H1 (cell line): ENCODE measurements around the gene RAD51B. TPM values are rescaled to one million over a fixed set of nuclear protein-coding genes. Genes with fewer than 3 reads are reported as not detected.

Source experiments
- CTCF ChIA-PET: fragments of 300-600 bp; sonication (Branson Sonifier 250); formaldehyde crosslinking; loops from one replicate; lab custom pipeline; 2021; ENCODE audit not compliant: partially characterized antibody; lab: Charles Lee
- POLR2A ChIA-PET: fragments of 300-600 bp; sonication (Branson Sonifier 250); formaldehyde crosslinking; loops from one replicate; lab custom pipeline; 2021; ENCODE audit warnings: inconsistent platforms; ENCODE audit not compliant: partially characterized antibody; lab: Charles Lee
- DNase-seq, 2 experiments: peaks; one replicate each; pipeline versions ENCODE4 v3.0.0 to v3.0.0-alpha.2; 2010 to 2022; ENCODE audit warnings: low spot score in 2 of 2, low read depth in 1 of 2, mixed read lengths in 1 of 2
- FAIRE-seq: peaks from 2 replicates; lab custom pipeline; 2011; peaks lifted over from hg19 to GRCh38; lab: Jason Lieb, UNC
- H2AFZ ChIP-seq: 2 replicates; pipeline ENCODE4 v1.8.1; 2012; ENCODE audit warnings: low read length, inconsistent platforms
- H2AK5ac ChIP-seq: 2 replicates; pipeline ENCODE4 v1.6.1; 2013; ENCODE audit warnings: low read depth, low read length
- H2BK120ac ChIP-seq: replicated peaks from 2 replicates; pipeline ENCODE3; 2013; ENCODE audit warnings: low read depth, low read length, inconsistent platforms
- H2BK12ac ChIP-seq: 2 replicates; pipeline ENCODE4 v1.6.1; 2013; ENCODE audit warnings: low read depth, low read length
- H2BK15ac ChIP-seq: 2 replicates; pipeline ENCODE4 v1.6.1; 2013; ENCODE audit warnings: low read length
- H2BK20ac ChIP-seq: 2 replicates; pipeline ENCODE4 v1.6.1; 2013; ENCODE audit warnings: low read length
- H2BK5ac ChIP-seq: 2 replicates; pipeline ENCODE4 v1.6.1; 2013; ENCODE audit warnings: low read depth, low read length
- H3K14ac ChIP-seq: 2 replicates; pipeline ENCODE4 v1.6.1; 2013; ENCODE audit warnings: inconsistent platforms; ENCODE audit not compliant: insufficient read length
- H3K18ac ChIP-seq: 2 replicates; pipeline ENCODE4 v1.6.1; 2013; ENCODE audit warnings: low read length; ENCODE audit errors: extremely low read depth
- H3K23ac ChIP-seq: 2 replicates; pipeline ENCODE4 v1.6.1; 2013; ENCODE audit warnings: inconsistent platforms; ENCODE audit not compliant: insufficient read length
- H3K23me2 ChIP-seq: 2 replicates; pipeline ENCODE4 v1.6.1; 2013; ENCODE audit warnings: low read depth, low read length
- H3K27ac ChIP-seq: 2 replicates; pipeline ENCODE4 v1.6.1; 2011; ENCODE audit warnings: low read depth, low read length, inconsistent platforms
- H3K27me3 ChIP-seq, 4 experiments: replicated peaks in 1 of 4; 1 replicate in 1 of 4; 2 replicates in 3 of 4; pipeline versions ENCODE4 v1.6.1 to v1.8.1; 2011 to 2013; ENCODE audit warnings: low read length in 3 of 4, mild to moderate bottlenecking in 3 of 4, inconsistent platforms in 2 of 4, mixed read lengths in 2 of 4, moderate library complexity in 1 of 4; ENCODE audit not compliant: control insufficient read depth in 3 of 4, insufficient read depth in 3 of 4; ENCODE audit errors: extremely low read depth in 1 of 4
- H3K36me3 ChIP-seq, 4 experiments: 2 replicates each; pipeline versions ENCODE4 v1.6.1 to v1.8.1; 2011 to 2013; ENCODE audit warnings: mild to moderate bottlenecking in 4 of 4, low read length in 3 of 4, moderate library complexity in 2 of 4, control low read depth in 1 of 4, inconsistent platforms in 1 of 4; ENCODE audit not compliant: insufficient read depth in 4 of 4, control insufficient read depth in 2 of 4
- H3K4ac ChIP-seq: replicated peaks from 2 replicates; pipeline ENCODE3; 2013; ENCODE audit warnings: low read length, low read depth, mixed read lengths, inconsistent platforms; ENCODE audit not compliant: insufficient read length
- H3K4me1 ChIP-seq, 4 experiments: replicated peaks in 1 of 4; 1 replicate in 1 of 4; 2 replicates in 3 of 4; pipeline versions ENCODE4 v1.6.1 to v1.8.1; 2011 to 2013; ENCODE audit warnings: low read length in 3 of 4, inconsistent platforms in 2 of 4, mixed read lengths in 1 of 4; ENCODE audit not compliant: insufficient read depth in 4 of 4, control insufficient read depth in 3 of 4
- H3K4me2 ChIP-seq, 2 experiments: 2 replicates each; pipeline versions ENCODE4 v1.6.1 to v1.8.1; 2011 to 2013; ENCODE audit warnings: low read depth in 2 of 2, low read length in 2 of 2, control low read depth in 1 of 2, inconsistent platforms in 1 of 2, mild to moderate bottlenecking in 1 of 2; ENCODE audit not compliant: insufficient read depth in 1 of 2
- H3K4me3 ChIP-seq, 4 experiments: fragments of 200-600, 300-600 bp in 1 of 4; sonication (generic), shearing (Covaris generic), sonication (Bioruptor Twin) in 1 of 4; 2 replicates each; pipeline versions ENCODE4 v1.5.1 to v1.8.1; 2011 to 2016; ENCODE audit warnings: low read length in 4 of 4, low read depth in 3 of 4, control low read depth in 2 of 4, inconsistent platforms in 2 of 4, mild to moderate bottlenecking in 2 of 4, mixed read lengths in 1 of 4, moderate library complexity in 1 of 4; ENCODE audit not compliant: insufficient read depth in 2 of 4; ENCODE audit errors: extremely low read depth in 1 of 4
- H3K56ac ChIP-seq: replicated peaks from 2 replicates; pipeline ENCODE3; 2013; ENCODE audit warnings: low read depth, mild to moderate bottlenecking, mixed read lengths, low read length, inconsistent platforms; ENCODE audit not compliant: insufficient read length
- H3K79me1 ChIP-seq: 2 replicates; pipeline ENCODE4 v1.6.1; 2013; ENCODE audit warnings: low read depth, low read length, control low read depth
- H3K79me2 ChIP-seq, 2 experiments: 2 replicates each; pipeline versions ENCODE4 v1.6.1 to v1.8.1; 2012 to 2013; ENCODE audit warnings: low read length in 2 of 2, mild to moderate bottlenecking in 2 of 2, inconsistent platforms in 1 of 2; ENCODE audit not compliant: insufficient read depth in 2 of 2, control insufficient read depth in 1 of 2
- H3K9ac ChIP-seq, 4 experiments: replicated peaks in 1 of 4; 1 replicate in 1 of 4; 2 replicates in 3 of 4; pipeline versions ENCODE4 v1.6.1 to v1.8.1; 2011 to 2013; ENCODE audit warnings: low read depth in 3 of 4, low read length in 3 of 4, control low read depth in 2 of 4, mild to moderate bottlenecking in 2 of 4, moderate library complexity in 2 of 4, inconsistent platforms in 1 of 4; ENCODE audit errors: extremely low read depth in 1 of 4
- H3K9me3 ChIP-seq, 2 experiments: 2 replicates each; pipeline versions ENCODE4 v1.6.1 to v1.8.1; 2012 to 2013; ENCODE audit warnings: mild to moderate bottlenecking in 2 of 2, moderate library complexity in 2 of 2, control low read depth in 1 of 2, inconsistent platforms in 1 of 2, low read depth in 1 of 2, low read length in 1 of 2, mixed read lengths in 1 of 2; ENCODE audit not compliant: insufficient read depth in 2 of 2
- H4K20me1 ChIP-seq, 2 experiments: replicated peaks in 1 of 2; 2 replicates each; pipeline versions ENCODE3 to v1.8.1; 2011 to 2013; ENCODE audit warnings: inconsistent platforms in 2 of 2, low read length in 2 of 2, mild to moderate bottlenecking in 1 of 2; ENCODE audit not compliant: insufficient read depth in 2 of 2, control insufficient read depth in 1 of 2
- H4K5ac ChIP-seq: 2 replicates; pipeline ENCODE4 v1.6.1; 2013; ENCODE audit warnings: low read length, low read depth, mixed read lengths, inconsistent platforms; ENCODE audit not compliant: insufficient read length
- H4K8ac ChIP-seq: 2 replicates; pipeline ENCODE4 v1.8.0; 2013; ENCODE audit warnings: mild to moderate bottlenecking, moderate library complexity, low read length, inconsistent platforms; ENCODE audit not compliant: insufficient read depth; ENCODE audit errors: extremely low read depth
- H4K91ac ChIP-seq: replicated peaks from 2 replicates; pipeline ENCODE3; 2013; ENCODE audit warnings: low read length, mixed read lengths, inconsistent platforms; ENCODE audit not compliant: insufficient read length
- BCL11A ChIP-seq, 2 experiments: IDR thresholded peaks; one replicate each; pipeline ENCODE4 v1.6.1; 2011; ENCODE audit warnings: low read depth in 2 of 2, low read length in 2 of 2, mild to moderate bottlenecking in 2 of 2
- CBX8 ChIP-seq: fragments of 300-800, 300-1000 bp; sonication (generic); IDR thresholded peaks from 2 replicates; pipeline ENCODE4 v1.7.1; 2016; ENCODE audit warnings: low read depth, low read length, borderline replicate concordance
- EGR1 ChIP-seq: IDR thresholded peaks from 2 replicates; pipeline ENCODE4 v1.6.1; 2011; ENCODE audit warnings: low read depth, low read length, borderline replicate concordance
- PHF8 ChIP-seq: fragments of 200-600 bp; sonication (generic); conservative IDR thresholded peaks from 2 replicates; pipeline ENCODE4 v1.7.1; 2012; ENCODE audit warnings: low read depth, mild to moderate bottlenecking, inconsistent platforms, low read length, moderate library complexity
- SUZ12 ChIP-seq: fragments of 200-600 bp; sonication (generic); IDR thresholded peaks from 2 replicates; pipeline ENCODE4 v1.6.1; 2012; ENCODE audit warnings: mild to moderate bottlenecking, inconsistent platforms, low read length, moderate library complexity, mixed read lengths
- ZNF274 ChIP-seq: IDR thresholded peaks from 2 replicates; pipeline ENCODE4 v1.7.0; 2012; ENCODE audit warnings: low read length, borderline replicate concordance; ENCODE audit errors: extremely low read depth
- WGBS, 2 experiments: shearing (Covaris generic) in 1 of 2; methylation state at CpG; one replicate each; pipeline versions ENCODE4 v1.1.6 to v1.1.7; 2013 to 2015; ENCODE audit warnings: low lambda C conversion rate in 2 of 2, mixed read lengths in 2 of 2, inconsistent platforms in 1 of 2, low coverage in 1 of 2, missing lambda C conversion rate in 1 of 2; ENCODE audit not compliant: insufficient replicate concordance in 2 of 2, insufficient coverage in 1 of 2, insufficient read length in 1 of 2; ENCODE audit errors: extremely low coverage in 1 of 2, missing lambda C conversion rate in 1 of 2; 5-methylcytosine and 5-hydroxymethylcytosine counted together
- polyA plus RNA-seq, 7 experiments: library from polyadenylated mRNA; depleted of rRNA in 3 of 7; stranded (reverse) in 5 of 7; unstranded in 2 of 7; fragments of >200 nt in 5 of 7; fragments of 200-250 nt in 2 of 7; gene quantifications; 1 replicate in 5 of 7; 2 replicates in 1 of 7; 4 replicates in 1 of 7; pipeline versions ENCODE4 v1.2.1 to v1.2.3, GENCODE V29; 2011 to 2013; ENCODE audit warnings: missing spikeins in 2 of 7, mixed read lengths in 2 of 7
- total RNA-seq: library from RNA; stranded (reverse); fragmentation: NEBNext Ultra II Directional; extraction: Animal tissue kit (Norgen Biotek cat#: 25700); gene quantifications from 2 replicates; pipeline ENCODE4 v1.2.1, GENCODE V29; 2021

RAD51B gene
- total and polyA plus RNA-seq, 2 of the 8 experiments (the other 6 are each of a cell fraction or from before 2014, with no cell fraction given): 3.9 to 14.9 TPM

GRCh38 chr14:68534276-68534675, 714.7 kb downstream of the RAD51B start:
- H3K56ac ChIP-seq: no peak overlapping the region
- no peaks in the 10 kb centered on the region; a peak in 1 of 7 replicates for H3K27me3 ChIP-seq
- H3K4me1 ChIP-seq: no peaks in the 10 kb centered on the region
- ChIA-PET POLR2A (no interaction called here), CTCF (interaction anchor here (1.3 to 2.2 kb wide), 3 partner anchors 16 to 285 kb away, joined by 3 to 5 read pairs (median 4); no protein-coding TSS in a partner anchor)
- no peak overlapping the region for H2AK5ac ChIP-seq
- no peak for FAIRE-seq
- no peak overlapping the region for H3K4ac ChIP-seq
- DNase-seq: no peak
- H2BK120ac ChIP-seq: no peak overlapping the region
- H3K36me3 ChIP-seq: no peaks in the 10 kb centered on the region; a peak in 1 of 8 replicates
- no peak overlapping the region for H2BK20ac ChIP-seq
- no peak overlapping the region for H2BK15ac ChIP-seq
- H3K4me2 ChIP-seq: no peak overlapping the region
- H2BK12ac ChIP-seq: no peak overlapping the region
- H3K79me1 ChIP-seq: no peaks in the 10 kb centered on the region
- no peak overlapping the region for H2AFZ ChIP-seq
- peaks cover 7 to 13% of the 10 kb centered on the region in 2 experiments; a peak in 2 of 4 replicates for H3K9me3 ChIP-seq
- no peak overlapping the region for H3K23ac ChIP-seq
- no peak overlapping the region for H2BK5ac ChIP-seq
- H3K79me2 ChIP-seq: no peaks in the 10 kb centered on the region
- no peak overlapping the region for H3K9ac ChIP-seq
- no peak for TF ChIP-seq ZNF274
- no peak for TF ChIP-seq EGR1
- TF ChIP-seq CBX8: no peak
- no peak for TF ChIP-seq BCL11A (IDR thresholded peaks at IDR 0.05; ENCODE audit: low read depth in 2 of 2, low read length in 2 of 2)
- no peak for TF ChIP-seq SUZ12
- TF ChIP-seq PHF8: no peak
- H3K18ac ChIP-seq: no peak overlapping the region
- H4K91ac ChIP-seq: no peak overlapping the region
- no peak overlapping the region for H3K14ac ChIP-seq
- no peak overlapping the region for H3K27ac ChIP-seq
- H3K4me3 ChIP-seq: no peak overlapping the region
- H4K8ac ChIP-seq: no peak overlapping the region
- no peaks in the 10 kb centered on the region for H3K23me2 ChIP-seq
- H4K5ac ChIP-seq: no peak overlapping the region
- 86% methylated on average over 3 of the region's 3 CpGs; no CpG with 5 or more reads in 1 of the 2 experiments for WGBS, 2 experiments
- H4K20me1 ChIP-seq: no peaks in the 10 kb centered on the region
